DOHH2 (cell line): Measurements from ENCODE around the gene NAGPA.

Experiments used
- H3F3A ChIP-seq: fragments of 200-600 bp; sonication (generic), shearing (Covaris generic); 2 replicates; pipeline ENCODE4 v1.6.0; 2016; ENCODE audit warnings: antibody characterized with exemption, mild to moderate bottlenecking; ENCODE audit not compliant: control insufficient read depth, insufficient read depth
- H3K27ac ChIP-seq: fragments of 200-600 bp; sonication (generic); 2 replicates; pipeline ENCODE4 v1.5.1; 2014; ENCODE audit warnings: low read depth, mild to moderate bottlenecking, low read length, moderate library complexity
- H3K27me3 ChIP-seq: fragments of 200-600 bp; sonication (generic); 2 replicates; pipeline ENCODE4 v1.6.1; 2014; ENCODE audit warnings: mild to moderate bottlenecking, low read length, mixed read lengths; ENCODE audit not compliant: control insufficient read depth
- H3K36me3 ChIP-seq: fragments of 200-600 bp; sonication (generic); 2 replicates; pipeline ENCODE4 v1.6.1; 2014; ENCODE audit warnings: mild to moderate bottlenecking, low read length, moderate library complexity, mixed read lengths; ENCODE audit not compliant: control insufficient read depth
- H3K4me1 ChIP-seq: fragments of 200-600 bp; sonication (generic); 2 replicates; pipeline ENCODE4 v1.6.1; 2014; ENCODE audit warnings: mild to moderate bottlenecking, low read length, mixed read lengths; ENCODE audit not compliant: control insufficient read depth
- H3K4me2 ChIP-seq: fragments of 200-600 bp; sonication (generic); 2 replicates; pipeline ENCODE4 v1.6.0; 2014; ENCODE audit warnings: mild to moderate bottlenecking, low read length, moderate library complexity
- H3K4me3 ChIP-seq: fragments of 200-600 bp; sonication (generic); 2 replicates; pipeline ENCODE4 v1.5.1; 2014; ENCODE audit warnings: mild to moderate bottlenecking, low read length, mixed read lengths
- H3K79me2 ChIP-seq: fragments of 200-600 bp; sonication (generic); 2 replicates; pipeline ENCODE4 v1.6.1; 2014; ENCODE audit warnings: mild to moderate bottlenecking, low read length, mixed read lengths; ENCODE audit not compliant: control insufficient read depth
- H3K9me2 ChIP-seq: fragments of 200-600 bp; sonication (generic); replicated peaks from 2 replicates; pipeline ENCODE4 v1.6.1; 2014; ENCODE audit warnings: mild to moderate bottlenecking, low read length, mixed read lengths; ENCODE audit not compliant: control insufficient read depth
- H3K9me3 ChIP-seq: fragments of 200-600 bp; sonication (generic); 2 replicates; pipeline ENCODE4 v1.6.1; 2014; ENCODE audit warnings: antibody characterized with exemption, low read length, mixed read lengths; ENCODE audit not compliant: control insufficient read depth, insufficient read depth
- H4K20me1 ChIP-seq: fragments of 200-600 bp; sonication (generic); 2 replicates; pipeline ENCODE4 v1.6.0; 2014; ENCODE audit warnings: low read depth, mild to moderate bottlenecking, antibody characterized with exemption, low read length, moderate library complexity; ENCODE audit not compliant: control insufficient read depth, insufficient read depth
- EZH2phosphoT487 ChIP-seq: fragments of 200-600 bp; sonication (generic); IDR thresholded peaks from 2 replicates; pipeline ENCODE4 v1.6.1; 2017; ENCODE audit warnings: borderline replicate concordance, mild to moderate bottlenecking, antibody characterized with exemption, low read length, moderate library complexity, mixed read lengths
- TF ChIP-seq, protein P1 (sequence below): fragments of 200-600 bp; sonication (generic); IDR thresholded peaks from one replicate; pipeline ENCODE4 v1.5.1; 2014; ENCODE audit warnings: antibody characterized with exemption, mild to moderate bottlenecking, low read depth, low read length; ENCODE audit not compliant: poor library complexity, severe bottlenecking

Gene NAGPA

DNA sequence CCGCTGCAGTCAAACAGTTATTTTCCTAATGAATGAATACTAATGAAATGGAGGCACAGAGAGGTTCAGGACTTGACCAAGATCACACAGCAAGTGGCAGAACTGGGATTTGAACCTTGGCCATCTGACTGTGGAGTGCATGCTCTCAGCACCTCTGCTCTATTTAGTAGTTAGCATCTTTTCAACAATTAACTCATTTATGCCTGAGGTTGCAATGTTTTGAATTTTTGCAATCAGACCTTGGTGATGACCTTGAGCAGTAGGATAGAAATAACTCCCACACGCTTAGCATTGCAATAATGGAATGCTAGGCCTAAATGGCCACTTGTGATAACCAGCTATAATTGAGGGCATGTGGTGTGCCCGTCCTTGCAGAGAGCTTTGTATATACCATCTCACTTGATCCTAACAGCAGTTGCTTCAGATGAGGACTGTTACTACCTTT lies 31.0 kb downstream of the NAGPA start:
- Histone ChIP-seq H3K9me3 (no peaks in the 10 kb centered on the region), H3K4me3 (no peak overlapping the region), H3K79me2 (no peaks in the 10 kb centered on the region), H3K36me3 (no peaks in the 10 kb centered on the region), H3K27ac (no peak overlapping the region), H3K9me2 (no peaks in the 10 kb centered on the region), H4K20me1 (no peaks in the 10 kb centered on the region), H3K4me1 (no peaks in the 10 kb centered on the region), H3K4me2 (no peak overlapping the region), H3K27me3 (no peaks in the 10 kb centered on the region), H3F3A (no peaks in the 10 kb centered on the region)
- TF ChIP-seq, protein P1, sequence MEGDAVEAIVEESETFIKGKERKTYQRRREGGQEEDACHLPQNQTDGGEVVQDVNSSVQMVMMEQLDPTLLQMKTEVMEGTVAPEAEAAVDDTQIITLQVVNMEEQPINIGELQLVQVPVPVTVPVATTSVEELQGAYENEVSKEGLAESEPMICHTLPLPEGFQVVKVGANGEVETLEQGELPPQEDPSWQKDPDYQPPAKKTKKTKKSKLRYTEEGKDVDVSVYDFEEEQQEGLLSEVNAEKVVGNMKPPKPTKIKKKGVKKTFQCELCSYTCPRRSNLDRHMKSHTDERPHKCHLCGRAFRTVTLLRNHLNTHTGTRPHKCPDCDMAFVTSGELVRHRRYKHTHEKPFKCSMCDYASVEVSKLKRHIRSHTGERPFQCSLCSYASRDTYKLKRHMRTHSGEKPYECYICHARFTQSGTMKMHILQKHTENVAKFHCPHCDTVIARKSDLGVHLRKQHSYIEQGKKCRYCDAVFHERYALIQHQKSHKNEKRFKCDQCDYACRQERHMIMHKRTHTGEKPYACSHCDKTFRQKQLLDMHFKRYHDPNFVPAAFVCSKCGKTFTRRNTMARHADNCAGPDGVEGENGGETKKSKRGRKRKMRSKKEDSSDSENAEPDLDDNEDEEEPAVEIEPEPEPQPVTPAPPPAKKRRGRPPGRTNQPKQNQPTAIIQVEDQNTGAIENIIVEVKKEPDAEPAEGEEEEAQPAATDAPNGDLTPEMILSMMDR = no peak
- no peak for TF ChIP-seq EZH2phosphoT487

DNA sequence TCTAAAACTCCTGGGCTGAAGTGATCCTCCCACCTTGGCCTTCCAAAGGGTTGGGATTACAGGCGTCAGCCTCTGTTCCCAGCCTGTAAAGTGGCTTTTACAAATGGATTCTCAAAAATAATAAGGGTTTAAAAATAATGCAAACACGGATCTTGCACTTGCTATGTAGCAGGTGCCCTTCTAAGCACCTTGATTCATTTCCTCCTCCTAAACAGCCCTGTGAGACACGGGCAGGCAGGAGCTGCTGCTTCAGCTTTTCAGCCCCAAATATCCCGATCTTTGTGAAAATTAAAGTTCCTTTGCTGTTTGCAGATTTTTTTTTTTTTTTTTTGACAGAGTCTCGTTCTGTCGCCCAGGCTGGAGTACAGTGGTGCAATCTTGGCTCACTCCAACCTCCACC lies 31.7 kb downstream of the NAGPA start:
- H3K4me3 ChIP-seq = no peak overlapping the region
- H3K9me3 ChIP-seq = no peaks in the 10 kb centered on the region
- H3K36me3 ChIP-seq = no peaks in the 10 kb centered on the region
- no peaks in the 10 kb centered on the region for H3K4me1 ChIP-seq
- H3K27ac ChIP-seq = no peak overlapping the region
- H3K27me3 ChIP-seq = no peaks in the 10 kb centered on the region
- H3K79me2 ChIP-seq = no peaks in the 10 kb centered on the region
- no peak overlapping the region for H3K4me2 ChIP-seq
- H3K9me2 ChIP-seq = no peaks in the 10 kb centered on the region
- H4K20me1 ChIP-seq = no peaks in the 10 kb centered on the region
- no peaks in the 10 kb centered on the region for H3F3A ChIP-seq
- TF ChIP-seq, protein P1 = no peak
- TF ChIP-seq EZH2phosphoT487 = no peak

DNA sequence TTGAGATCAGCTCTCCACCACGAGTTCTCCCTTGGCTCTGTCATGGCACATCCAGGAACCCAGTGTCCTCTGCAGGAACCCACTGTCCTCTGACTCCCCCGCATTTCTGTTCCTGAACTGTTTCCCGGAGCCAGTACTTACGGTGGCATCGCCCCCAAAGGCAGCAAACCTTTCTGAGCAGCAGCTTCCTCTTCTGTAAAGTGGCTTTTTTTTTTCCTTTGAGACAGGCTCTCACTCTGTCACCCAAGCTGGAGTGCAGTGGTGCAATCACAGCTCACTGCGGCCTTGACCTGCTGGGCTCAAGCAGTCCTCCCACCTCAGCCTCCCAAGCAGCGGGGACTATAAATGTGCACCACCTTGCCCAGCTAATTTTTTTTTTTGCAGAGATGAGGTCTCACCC lies 32.2 kb downstream of the NAGPA start:
- Histone ChIP-seq H3K4me3 (no peak overlapping the region), H3K9me2 (no peaks in the 10 kb centered on the region), H3K36me3 (no peaks in the 10 kb centered on the region), H3K27me3 (no peaks in the 10 kb centered on the region), H3K4me2 (no peak overlapping the region), H3K27ac (no peak overlapping the region), H3K4me1 (no peaks in the 10 kb centered on the region), H3F3A (no peaks in the 10 kb centered on the region), H3K79me2 (no peaks in the 10 kb centered on the region), H4K20me1 (no peaks in the 10 kb centered on the region), H3K9me3 (no peaks in the 10 kb centered on the region)
- TF ChIP-seq EZH2phosphoT487 = no peak
- TF ChIP-seq, protein P1 = no peak

DNA sequence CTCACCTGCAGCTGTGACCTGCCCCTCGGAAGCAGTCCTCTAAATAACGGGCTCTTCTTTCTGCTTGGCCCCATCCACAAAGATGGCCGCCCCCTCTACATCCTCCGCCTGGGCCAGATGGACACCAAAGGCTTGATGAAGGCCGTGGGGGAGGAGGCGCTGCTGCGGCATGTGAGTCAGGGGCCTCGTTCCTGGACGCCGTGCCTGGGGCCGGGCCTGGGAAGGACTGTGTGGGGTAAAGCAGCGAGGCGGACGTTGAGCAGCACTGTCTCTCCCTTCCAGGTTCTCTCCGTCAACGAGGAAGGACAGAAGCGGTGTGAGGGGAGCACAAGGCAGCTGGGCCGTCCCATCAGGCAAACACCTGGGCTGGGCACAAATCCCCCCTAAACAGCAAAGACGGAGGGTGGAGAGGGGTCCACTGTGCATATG lies 33.1 kb downstream of the NAGPA start:
- no peak for TF ChIP-seq EZH2phosphoT487
- TF ChIP-seq, protein P1 = no peak

More for the DNA sequence above, 33.1 kb downstream of the NAGPA start:
- Histone ChIP-seq H3K4me2 (no peak overlapping the region), H3K4me1 (no peaks in the 10 kb centered on the region), H3K9me2 (no peaks in the 10 kb centered on the region), H3F3A (no peaks in the 10 kb centered on the region), H3K79me2 (no peaks in the 10 kb centered on the region), H3K9me3 (no peaks in the 10 kb centered on the region), H3K27me3 (no peaks in the 10 kb centered on the region), H4K20me1 (no peaks in the 10 kb centered on the region), H3K27ac (no peak overlapping the region), H3K36me3 (no peaks in the 10 kb centered on the region), H3K4me3 (no peak overlapping the region)
